ENCODE data around the gene C1QL4. TPM values are rescaled to one million over a fixed set of nuclear protein-coding genes. Genes with fewer than 3 reads are reported as not detected.

C1QL4 gene
- total RNA-seq, 2 donors from 2014 or later: 0.12 TPM; not detected in 1

DNA sequence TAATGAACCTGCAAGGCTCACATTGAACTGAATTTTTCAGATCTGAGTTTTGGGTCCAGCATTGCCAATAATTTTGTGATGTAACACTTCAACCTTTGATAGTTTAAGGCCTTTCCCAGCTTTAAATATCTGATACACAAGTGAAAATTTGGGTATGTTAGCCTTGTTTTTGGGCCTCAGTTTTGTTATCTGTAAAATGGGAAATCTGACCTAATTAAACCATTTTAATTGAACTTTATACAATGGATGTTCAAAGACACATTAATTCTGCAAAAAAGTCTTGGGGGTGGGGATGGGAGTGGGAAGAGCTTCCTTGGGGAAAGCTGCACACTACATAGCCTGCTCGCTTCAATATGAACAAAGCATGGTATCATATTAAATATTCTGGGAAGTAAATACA, 25.1 kb upstream of the C1QL4 start:
- no peak for DNase-seq
- Mint-ChIP-seq H3K27ac (no peak overlapping the region), H3K27me3 (ENCODE audit: low read depth) (peaks cover 3% of the 10 kb centered on the region), H3K4me3 (no peak overlapping the region), H3K9me3 (no peaks in the 10 kb centered on the region), H3K36me3 (ENCODE audit: insufficient read depth in 2 of 2) (no peaks in the 10 kb centered on the region), H3K4me1 (ENCODE audit: low read depth) (peaks cover 16% of the 10 kb centered on the region)
- no peak for ATAC-seq (replicated peaks in 1 of 2)

DNA sequence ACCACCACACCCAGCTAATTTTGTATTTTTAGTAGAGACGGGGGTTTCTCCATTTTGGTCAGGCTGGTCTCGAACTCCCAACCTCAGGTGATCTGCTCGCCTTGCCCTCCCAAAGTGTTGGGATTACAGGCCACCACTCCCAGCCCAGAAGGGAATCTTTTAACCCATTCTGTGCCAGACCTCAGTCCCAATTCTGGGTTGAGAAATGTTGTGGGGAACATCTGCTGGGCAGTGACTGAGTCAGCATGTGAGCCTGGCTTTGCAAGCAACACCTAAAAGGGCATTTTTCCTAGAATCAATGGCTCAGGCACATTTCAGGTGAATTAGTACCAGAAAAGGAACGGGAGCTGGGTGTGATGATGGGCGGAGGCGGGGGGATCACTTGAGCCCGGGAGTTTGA, 22.7 kb upstream of the C1QL4 start:
- Mint-ChIP-seq H3K27me3 (ENCODE audit: low read depth) (peaks cover 13% of the 10 kb centered on the region), H3K27ac (no peak overlapping the region), H3K36me3 (ENCODE audit: insufficient read depth in 2 of 2) (no peaks in the 10 kb centered on the region), H3K9me3 (no peaks in the 10 kb centered on the region), H3K4me3 (no peak overlapping the region), H3K4me1 (ENCODE audit: low read depth) (peaks cover 11% of the 10 kb centered on the region)
- no peak for DNase-seq
- no peak for ATAC-seq (replicated peaks in 1 of 2)

DNA sequence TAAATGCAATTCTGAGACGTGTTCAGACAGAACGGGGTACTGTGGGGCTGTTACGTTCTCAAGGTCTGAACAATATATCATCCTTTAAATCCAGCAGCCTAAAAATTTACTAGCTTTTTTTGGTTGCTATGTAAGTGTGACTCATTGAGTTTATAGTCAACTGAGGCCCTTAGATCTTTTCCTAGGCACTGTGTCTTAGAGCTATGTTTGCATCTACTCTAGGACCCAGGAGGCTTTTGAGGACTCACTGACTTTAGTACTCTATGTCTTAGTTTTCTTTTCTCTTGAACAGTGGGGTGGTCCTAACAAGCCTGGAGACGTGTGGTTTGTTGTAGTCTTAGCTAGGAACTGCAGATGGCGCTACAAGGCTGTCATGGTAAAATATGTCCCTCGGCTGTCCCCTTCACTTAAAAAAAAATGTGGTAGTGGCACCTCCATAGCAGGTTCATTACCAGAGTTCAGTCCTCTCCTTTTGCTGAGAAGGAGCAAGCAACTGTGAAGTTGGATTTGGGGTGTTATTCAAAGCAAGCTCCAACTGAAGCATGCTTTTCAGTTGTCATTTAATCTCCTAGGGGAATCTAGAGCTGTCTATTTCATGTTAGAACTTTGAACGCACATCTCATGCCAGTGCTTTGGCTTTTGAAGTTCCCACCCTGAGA, 21.6 kb upstream of the C1QL4 start:
- Mint-ChIP-seq H3K36me3 (ENCODE audit: insufficient read depth in 2 of 2) (no peaks in the 10 kb centered on the region), H3K4me1 (ENCODE audit: low read depth) (peaks cover 11% of the 10 kb centered on the region), H3K4me3 (no peak overlapping the region), H3K27me3 (ENCODE audit: low read depth) (peaks cover 20% of the 10 kb centered on the region), H3K27ac (no peak overlapping the region), H3K9me3 (no peaks in the 10 kb centered on the region)
- DNase-seq (peak; percentile 61 to 65), ATAC-seq (replicated peaks in 1 of 2) (peak; percentile 88 to 93)

GRCh38 chr12:49357103-49357678, 20.2 kb upstream of the C1QL4 start:
- no peak for ATAC-seq (replicated peaks in 1 of 2)
- DNase-seq: no peak
- Mint-ChIP-seq H3K4me3 (no peak overlapping the region), H3K36me3 (ENCODE audit: insufficient read depth in 2 of 2) (no peaks in the 10 kb centered on the region), H3K4me1 (ENCODE audit: low read depth) (peaks cover 11% of the 10 kb centered on the region), H3K27ac (no peak overlapping the region), H3K27me3 (ENCODE audit: low read depth) (peaks cover 27% of the 10 kb centered on the region), H3K9me3 (no peaks in the 10 kb centered on the region)

DNA sequence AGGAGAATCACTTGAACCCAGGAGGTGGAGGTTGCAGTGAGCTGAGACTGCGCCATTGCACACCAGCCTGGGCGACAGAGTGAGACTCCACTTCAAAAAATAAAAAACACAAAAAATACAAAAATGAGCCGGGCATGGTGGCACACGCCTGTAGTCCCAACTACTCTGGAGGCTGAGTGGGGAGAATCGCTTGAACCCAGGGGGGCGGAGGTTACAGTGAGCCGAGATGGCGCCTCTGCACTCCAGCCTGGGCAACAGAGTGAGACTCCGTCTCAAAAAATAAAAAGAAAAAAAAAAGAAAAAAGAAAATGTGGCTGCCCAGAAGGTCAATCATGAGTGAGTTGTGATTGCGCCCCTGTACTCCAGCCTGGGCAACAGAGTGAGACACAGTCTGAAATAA, 18.9 kb upstream of the C1QL4 start:
- no peaks in the 10 kb centered on the region for H3K9me3 Mint-ChIP-seq
- ATAC-seq (replicated peaks in 1 of 2) (no peak), DNase-seq (no peak)
- peaks cover 11% of the 10 kb centered on the region for H3K4me1 Mint-ChIP-seq (ENCODE audit: low read depth)
- peaks cover 32% of the 10 kb centered on the region for H3K27me3 Mint-ChIP-seq (ENCODE audit: low read depth)
- H3K4me3 Mint-ChIP-seq: no peak overlapping the region
- no peak overlapping the region for H3K27ac Mint-ChIP-seq
- H3K36me3 Mint-ChIP-seq (ENCODE audit: insufficient read depth in 2 of 2): no peaks in the 10 kb centered on the region

GRCh38 chr12:49352351-49352750, 15.4 kb upstream of the C1QL4 start:
- H3K27me3 Mint-ChIP-seq (ENCODE audit: low read depth): peaks cover 60% of the 10 kb centered on the region
- H3K4me3 Mint-ChIP-seq: no peak overlapping the region
- DNase-seq (no peak), ATAC-seq (replicated peaks in 1 of 2) (no peak)
- no peaks in the 10 kb centered on the region for H3K36me3 Mint-ChIP-seq (ENCODE audit: insufficient read depth in 2 of 2)
- no peak overlapping the region for H3K27ac Mint-ChIP-seq
- H3K9me3 Mint-ChIP-seq: no peaks in the 10 kb centered on the region
- peaks cover 2% of the 10 kb centered on the region for H3K4me1 Mint-ChIP-seq (ENCODE audit: low read depth)

GRCh38 chr12:49349266-49349665, 12.3 kb upstream of the C1QL4 start:
- Mint-ChIP-seq H3K4me1 (ENCODE audit: low read depth) (peaks cover 22% of the 10 kb centered on the region), H3K9me3 (no peaks in the 10 kb centered on the region), H3K27ac (no peak overlapping the region), H3K36me3 (ENCODE audit: insufficient read depth in 2 of 2) (no peaks in the 10 kb centered on the region), H3K27me3 (ENCODE audit: low read depth) (peaks cover 61% of the 10 kb centered on the region), H3K4me3 (no peak overlapping the region)
- DNase-seq (no peak), ATAC-seq (replicated peaks in 1 of 2) (no peak)

DNA sequence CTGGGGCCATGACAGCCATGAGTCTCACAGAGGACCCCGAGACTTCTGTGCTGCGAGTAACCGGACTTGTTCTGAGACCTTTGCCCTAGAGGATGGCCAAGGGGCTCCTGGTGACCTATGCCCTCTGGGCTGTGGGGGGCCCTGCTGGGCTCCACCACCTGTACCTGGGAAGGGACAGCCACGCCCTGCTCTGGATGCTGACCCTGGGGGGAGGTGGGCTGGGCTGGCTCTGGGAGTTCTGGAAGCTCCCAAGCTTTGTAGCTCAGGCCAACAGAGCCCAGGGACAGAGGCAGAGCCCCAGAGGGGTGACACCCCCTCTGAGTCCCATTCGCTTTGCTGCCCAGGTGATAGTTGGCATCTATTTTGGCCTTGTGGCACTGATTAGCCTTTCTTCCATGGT, 11.8 kb upstream of the C1QL4 start:
- no peak overlapping the region for H3K4me3 Mint-ChIP-seq
- no peaks in the 10 kb centered on the region for H3K36me3 Mint-ChIP-seq (ENCODE audit: insufficient read depth in 2 of 2)
- no peak for DNase-seq
- H3K27ac Mint-ChIP-seq: no peak overlapping the region
- peaks cover 64% of the 10 kb centered on the region for H3K27me3 Mint-ChIP-seq (ENCODE audit: low read depth)
- ATAC-seq (replicated peaks in 1 of 2): no peak
- no peaks in the 10 kb centered on the region for H3K9me3 Mint-ChIP-seq
- H3K4me1 Mint-ChIP-seq (ENCODE audit: low read depth): peaks cover 27% of the 10 kb centered on the region

- no peak overlapping the region for H3K27ac Mint-ChIP-seq
- no peaks in the 10 kb centered on the region for H3K36me3 Mint-ChIP-seq (ENCODE audit: insufficient read depth in 2 of 2)
- ATAC-seq (replicated peaks in 1 of 2): peak; percentile 69 to 71
- peak; percentile 84 to 85 for DNase-seq
- no peaks in the 10 kb centered on the region for H3K9me3 Mint-ChIP-seq
- H3K4me3 Mint-ChIP-seq: peak overlapping the region; percentile 82 to 86
- H3K4me1 Mint-ChIP-seq (ENCODE audit: low read depth): peaks cover 40% of the 10 kb centered on the region
- peaks cover 70% of the 10 kb centered on the region for H3K27me3 Mint-ChIP-seq (ENCODE audit: low read depth)
These were observed 10.6 kb upstream of the C1QL4 start for GRCh38 chr12:49347311-49348193.

DNA sequence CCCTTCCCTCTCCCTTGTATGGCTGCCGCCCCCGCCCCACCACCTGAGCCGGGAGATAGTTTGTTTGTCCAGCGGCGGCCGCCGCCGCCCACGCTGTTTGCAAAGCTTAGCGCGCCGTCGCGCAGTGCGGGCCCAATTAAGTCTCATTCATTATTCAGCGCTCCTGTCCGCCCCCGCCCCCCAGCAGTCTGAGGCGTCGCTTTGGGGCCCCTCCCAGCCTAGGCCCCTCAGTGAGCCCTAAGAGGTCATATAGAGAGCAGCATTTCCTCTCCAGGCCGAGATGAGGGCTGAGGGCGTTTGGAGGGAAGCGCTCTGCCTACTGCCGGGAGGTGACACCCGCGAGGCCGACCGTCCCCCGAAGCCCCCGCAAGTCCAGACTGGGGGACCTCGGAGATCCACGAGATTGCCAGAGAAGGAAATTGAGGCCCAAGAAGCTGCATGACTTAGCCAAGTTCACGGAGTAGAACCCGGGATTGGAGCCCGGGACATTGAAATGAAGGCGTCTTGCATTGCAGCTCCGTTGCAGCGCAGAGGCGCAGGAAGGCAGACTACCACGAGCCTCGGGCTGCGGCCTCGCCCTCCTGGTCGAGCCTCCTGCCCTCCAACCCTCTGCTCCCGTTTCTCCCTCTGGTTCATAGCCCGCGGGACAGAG, 9.8 kb upstream of the C1QL4 start, which contains the start of gene DNAJC22:
TSS of gene DNAJC22 (plus strand) at position 230 of the 652 bp plus-strand sequence. CDS start 1,985 bp downstream, outside the sequence.
- Mint-ChIP-seq H3K9me3 (no peaks in the 10 kb centered on the region), H3K4me3 (peak within 1 kb of the TSS; percentile 82 to 86), H3K27me3 (ENCODE audit: low read depth) (peaks cover 71% of the 10 kb centered on the region), H3K36me3 (ENCODE audit: insufficient read depth in 2 of 2) (no peaks in the 10 kb centered on the region), H3K27ac (no peak within 1 kb of the TSS), H3K4me1 (ENCODE audit: low read depth) (peaks cover 40% of the 10 kb centered on the region)
- DNase-seq (peak in 1 of 2 donors; percentile 42), ATAC-seq (replicated peaks in 1 of 2) (peak in 1 of 2 donors; percentile 19)

DNA sequence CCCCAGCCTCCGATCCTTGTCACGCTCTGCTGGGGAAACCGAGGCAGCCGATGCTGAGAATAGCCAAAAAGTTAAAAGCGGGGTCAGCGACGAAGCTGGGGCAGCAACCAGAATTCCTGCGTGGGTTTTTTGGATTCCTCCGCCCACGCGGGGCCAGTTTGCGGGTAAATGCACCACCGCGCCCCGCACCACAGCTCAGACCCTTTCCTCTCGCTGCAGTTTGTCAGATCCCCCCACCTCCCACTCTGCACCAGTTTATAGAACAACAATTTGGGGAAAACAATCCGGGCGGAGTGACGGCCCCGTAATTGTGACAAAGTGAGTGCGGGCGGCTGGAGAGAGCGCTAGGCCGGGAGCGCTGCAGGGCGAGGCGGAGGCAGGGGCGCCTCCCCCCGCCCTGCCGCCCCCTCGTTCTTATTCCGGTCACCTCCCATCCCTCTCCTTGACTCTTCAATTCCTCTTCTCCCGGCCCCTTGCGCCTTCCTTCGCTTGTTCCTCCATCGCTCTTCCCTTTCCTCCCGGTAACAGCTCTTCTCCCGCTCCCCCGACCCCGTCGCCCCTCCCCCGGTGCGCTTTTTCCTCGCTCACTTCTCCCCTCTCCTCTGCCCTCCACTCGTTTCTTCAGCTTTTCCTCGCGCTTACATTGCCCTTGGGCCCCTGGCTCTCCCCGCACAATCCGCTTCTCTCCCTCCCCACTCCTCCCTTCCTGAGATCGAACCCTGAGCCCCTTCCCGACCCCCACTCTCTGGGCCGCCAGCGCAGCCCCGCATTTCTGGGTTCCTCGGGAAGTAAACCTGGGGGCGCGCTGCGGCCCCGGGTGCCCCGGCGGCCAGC, 9.1 kb upstream of the C1QL4 start:
- Mint-ChIP-seq H3K4me3 (peak overlapping the region; percentile 82 to 86), H3K27ac (no peak overlapping the region), H3K36me3 (ENCODE audit: insufficient read depth in 2 of 2) (no peaks in the 10 kb centered on the region), H3K27me3 (ENCODE audit: low read depth) (peaks cover 75% of the 10 kb centered on the region), H3K4me1 (ENCODE audit: low read depth) (peaks cover 40% of the 10 kb centered on the region), H3K9me3 (no peaks in the 10 kb centered on the region)
- ATAC-seq (replicated peaks in 1 of 2) (no peak), DNase-seq (no peak)

- Mint-ChIP-seq H3K27me3 (ENCODE audit: low read depth) (peaks cover 75% of the 10 kb centered on the region), H3K9me3 (no peaks in the 10 kb centered on the region), H3K4me3 (peak overlapping the region; percentile 82 to 86), H3K27ac (no peak overlapping the region), H3K4me1 (ENCODE audit: low read depth) (peaks cover 40% of the 10 kb centered on the region), H3K36me3 (ENCODE audit: insufficient read depth in 2 of 2) (no peaks in the 10 kb centered on the region)
- DNase-seq (no peak), ATAC-seq (replicated peaks in 1 of 2) (no peak)
These were observed 8.2 kb upstream of the C1QL4 start for GRCh38 chr12:49345051-49345824.

Data from activated T-cell treated with anti-CD3 and anti-CD28 coated beads, Interleukin-2, amount 50 U/mL, for 72 hours (primary cell).